ENCODE data around the gene PRPH2. TPM values are rescaled to one million over a fixed set of nuclear protein-coding genes. Genes with fewer than 3 reads are reported as not detected.

Gene PRPH2
- polyA plus RNA-seq, 3 donors from 2014 or later = 0.08 to 0.25 TPM; not detected in 1

DNA sequence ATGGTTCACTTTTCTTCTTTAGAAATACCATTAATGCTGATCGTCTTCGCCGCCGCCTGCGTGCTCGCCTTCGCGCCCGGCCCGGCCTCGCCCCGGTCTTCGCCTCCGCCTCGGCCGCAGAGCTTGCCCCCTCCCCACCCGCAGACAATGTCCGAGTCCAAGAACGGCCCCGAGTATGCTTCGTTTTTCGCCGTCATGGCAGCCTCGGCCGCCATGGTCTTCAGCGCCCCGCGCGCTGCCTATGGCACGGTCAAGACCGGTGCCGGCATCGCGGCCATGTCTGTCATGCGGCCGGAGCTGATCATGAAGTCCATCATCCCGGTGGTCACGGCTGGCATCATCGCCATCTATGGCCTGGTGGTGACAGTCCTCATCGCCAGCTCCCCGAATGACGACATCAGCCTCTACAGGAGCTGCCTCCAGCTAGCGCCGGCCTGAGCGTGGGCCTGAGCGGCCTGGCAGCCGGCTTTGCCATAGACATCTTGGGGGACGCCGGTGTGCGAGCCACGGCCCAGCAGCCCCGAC is 4.8 kb upstream of the PRPH2 start:
- no peaks in the 10 kb centered on the region for H3K9me3 Mint-ChIP-seq
- peaks cover 17 to 20% of the 10 kb centered on the region in 2 donors for H3K4me1 Mint-ChIP-seq
- peak overlapping the region; percentile 88 to 100 (median 97) for H3K4me3 Mint-ChIP-seq
- H3K36me3 Mint-ChIP-seq = peaks cover 0 to 5% (median 0%) of the 10 kb centered on the region in 3 donors
- peak overlapping the region; percentile 91 to 98 (median 95) for H3K27ac Mint-ChIP-seq
- peaks cover 0 to 3% (median 0%) of the 10 kb centered on the region in 3 donors for H3K27me3 Mint-ChIP-seq (ENCODE audit: low read depth in 3 of 3)
- peak in 2 of 3 donors; percentile 3 to 7 for DNase-seq

DNA sequence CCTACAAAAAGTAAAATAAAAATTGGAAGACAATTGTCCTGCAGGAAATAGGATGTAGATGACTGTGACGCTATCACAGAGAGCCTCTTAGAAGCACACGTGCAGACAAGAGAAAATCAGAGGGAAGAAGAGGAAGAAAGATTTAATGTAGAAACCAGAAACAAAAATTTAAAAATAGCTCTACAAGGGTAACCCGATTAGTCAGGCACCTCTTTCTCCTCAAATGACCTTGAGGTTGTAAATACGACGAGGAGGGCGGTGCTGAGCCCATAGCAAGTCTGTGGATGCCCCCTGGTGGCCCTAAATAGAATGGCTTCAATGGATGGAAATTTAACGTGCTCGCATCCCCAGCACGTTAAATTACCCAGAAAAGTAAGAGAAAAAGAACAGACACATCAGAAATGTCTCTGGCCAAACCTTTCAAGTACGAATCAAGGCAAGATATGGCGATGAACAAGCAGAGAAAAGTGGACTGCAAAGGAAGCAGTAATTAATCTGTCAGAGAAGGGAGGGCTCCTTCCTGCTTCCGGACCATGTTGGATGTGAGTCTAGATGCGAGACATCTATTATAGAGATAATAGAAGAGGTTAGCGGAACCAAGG is 4.2 kb upstream of the PRPH2 start:
- Mint-ChIP-seq H3K4me1 (peaks cover 17 to 20% of the 10 kb centered on the region in 2 donors), H3K27me3 (ENCODE audit: low read depth in 3 of 3) (peaks cover 0 to 3% (median 0%) of the 10 kb centered on the region in 3 donors), H3K36me3 (peaks cover 0 to 5% (median 0%) of the 10 kb centered on the region in 3 donors), H3K27ac (peak overlapping the region; percentile 91 to 98 (median 95)), H3K9me3 (no peaks in the 10 kb centered on the region), H3K4me3 (peak overlapping the region; percentile 88 to 100 (median 97))
- DNase-seq = peak; percentile 74 to 80 (median 77)

DNA sequence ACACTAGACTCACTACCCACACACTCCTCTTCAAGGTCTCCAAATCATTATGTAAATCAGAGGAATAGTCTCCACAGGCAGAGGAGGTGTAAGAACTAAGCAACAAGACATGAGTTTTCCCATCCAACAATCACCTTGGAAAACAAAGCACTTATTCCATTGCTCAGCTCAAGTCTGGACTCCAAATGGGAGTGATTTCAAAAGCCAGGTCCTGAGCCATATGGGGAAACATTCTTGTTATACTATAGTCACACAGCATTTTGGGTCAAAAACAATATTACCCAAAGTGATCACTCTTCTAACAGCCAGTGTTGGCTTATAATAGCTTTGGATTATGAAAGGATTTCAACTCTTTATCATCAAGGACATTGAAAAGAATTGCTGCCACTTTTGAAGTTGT is 3.6 kb upstream of the PRPH2 start:
- DNase-seq = no peak
- Mint-ChIP-seq H3K27ac (peak overlapping the region; percentile 91 to 98 (median 95)), H3K4me1 (peaks cover 17 to 20% of the 10 kb centered on the region in 2 donors), H3K36me3 (peaks cover 0 to 5% (median 0%) of the 10 kb centered on the region in 3 donors), H3K4me3 (peak overlapping the region in 4 of 5 donors; percentile 88 to 100 (median 97)), H3K9me3 (no peaks in the 10 kb centered on the region), H3K27me3 (ENCODE audit: low read depth in 3 of 3) (peaks cover 0 to 6% (median 0%) of the 10 kb centered on the region in 3 donors)

DNA sequence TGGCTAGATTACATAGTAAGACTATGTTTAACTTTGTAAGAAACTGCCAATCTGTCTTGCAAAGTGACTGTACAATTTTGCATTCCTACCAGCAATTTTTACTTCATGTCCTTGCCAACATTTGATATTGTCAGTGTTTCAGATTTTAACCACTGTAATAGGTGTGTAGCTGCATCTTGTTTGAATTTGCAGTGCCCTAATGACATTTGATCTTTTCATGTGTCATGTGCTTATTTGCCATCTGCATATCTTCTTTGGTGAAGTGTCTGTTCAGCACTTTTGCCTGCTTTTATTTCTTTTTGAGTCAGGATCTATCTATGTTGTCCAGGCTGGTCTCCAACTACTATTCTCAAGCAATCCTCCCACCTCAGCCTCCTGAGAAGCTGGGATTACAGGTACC is 2.4 kb upstream of the PRPH2 start:
- Mint-ChIP-seq H3K36me3 (peaks cover 0 to 5% (median 0%) of the 10 kb centered on the region in 3 donors), H3K9me3 (no peaks in the 10 kb centered on the region), H3K4me3 (no peak overlapping the region), H3K27ac (peak overlapping the region in 1 of 6 donors; percentile 40), H3K27me3 (ENCODE audit: low read depth in 3 of 3) (peaks cover 0 to 6% (median 0%) of the 10 kb centered on the region in 3 donors), H3K4me1 (peaks cover 17 to 20% of the 10 kb centered on the region in 2 donors)
- no peak for DNase-seq

DNA sequence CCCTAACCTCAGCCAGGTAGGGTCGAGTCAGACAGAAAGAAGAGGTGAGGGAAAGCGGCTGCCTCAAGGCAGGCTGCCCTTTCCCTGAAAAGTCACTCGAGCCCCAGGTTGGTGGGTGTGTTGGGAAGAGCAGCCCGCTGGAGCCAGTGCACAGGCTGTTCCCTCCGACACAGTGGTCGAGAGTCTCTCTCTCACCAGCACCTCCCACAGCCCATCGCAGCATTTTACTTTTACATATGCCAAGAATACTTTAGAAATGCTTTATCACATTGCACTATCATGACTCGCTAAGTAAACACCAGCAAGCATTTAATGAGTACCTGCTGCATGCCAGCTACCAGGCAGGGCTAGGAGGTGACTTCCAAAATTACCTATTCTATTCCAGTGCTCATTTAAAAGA is 1.7 kb downstream of the PRPH2 start:
- no peaks in the 10 kb centered on the region for H3K36me3 Mint-ChIP-seq
- H3K27me3 Mint-ChIP-seq (ENCODE audit: low read depth in 3 of 3) = peaks cover 0 to 5% (median 0%) of the 10 kb centered on the region in 3 donors
- no peaks in the 10 kb centered on the region for H3K4me1 Mint-ChIP-seq
- H3K4me3 Mint-ChIP-seq = no peak overlapping the region
- no peaks in the 10 kb centered on the region for H3K9me3 Mint-ChIP-seq
- no peak overlapping the region for H3K27ac Mint-ChIP-seq
- no peak for DNase-seq

DNA sequence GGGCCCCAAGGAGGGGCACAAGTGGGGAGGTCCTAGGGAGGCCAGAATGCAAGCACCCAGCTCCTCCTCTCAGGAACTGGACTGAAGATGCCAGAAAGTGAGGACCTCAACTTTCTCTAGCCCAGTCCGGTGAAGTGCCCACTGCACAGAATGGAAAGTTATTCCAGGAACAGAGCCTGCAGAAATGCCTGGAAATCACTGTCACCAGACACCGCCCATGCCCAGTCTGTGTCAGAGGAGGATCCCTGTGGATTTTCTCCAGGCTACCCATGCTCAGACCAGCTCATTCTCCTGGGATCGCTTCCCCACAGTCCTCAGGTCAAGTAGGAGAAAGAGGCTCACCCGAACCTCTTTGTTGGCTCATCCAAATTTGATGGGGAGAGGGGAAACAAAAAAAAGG is 6.5 kb downstream of the PRPH2 start:
- Mint-ChIP-seq H3K4me3 (no peak overlapping the region), H3K4me1 (no peaks in the 10 kb centered on the region), H3K9me3 (no peaks in the 10 kb centered on the region), H3K36me3 (no peaks in the 10 kb centered on the region), H3K27me3 (ENCODE audit: low read depth in 3 of 3) (peaks cover 0 to 1% (median 0%) of the 10 kb centered on the region in 3 donors), H3K27ac (no peak overlapping the region)
- DNase-seq = no peak

DNA sequence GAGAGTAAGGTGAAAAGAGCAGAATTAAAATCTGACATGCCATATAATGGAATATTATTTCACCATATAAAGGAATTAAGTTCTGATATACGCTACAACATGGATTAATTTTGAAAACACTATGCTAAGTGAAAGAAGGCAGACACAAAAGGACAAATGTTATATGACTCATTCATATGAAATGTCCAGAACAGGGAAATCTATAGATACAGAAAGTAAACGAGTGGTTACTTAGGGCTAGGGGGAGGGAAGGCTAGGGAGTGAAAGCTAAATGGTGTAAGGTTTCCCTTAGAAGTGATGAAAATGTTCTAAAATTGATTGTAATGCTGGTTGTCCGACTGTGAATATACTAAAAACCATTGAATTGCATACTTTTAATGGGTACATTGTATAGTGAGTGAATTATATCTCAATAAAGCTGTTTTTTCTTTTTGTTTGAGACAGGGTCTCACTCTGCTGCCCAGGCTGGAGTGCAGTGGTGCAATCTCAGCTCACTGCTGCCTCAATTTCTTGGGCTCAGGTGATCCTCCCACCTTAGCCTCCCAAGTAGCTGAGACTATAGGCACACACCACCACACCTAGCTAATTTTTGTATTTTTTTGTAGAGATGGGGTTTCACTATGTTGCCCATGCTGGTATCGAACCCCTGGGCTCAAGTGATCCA is 8.2 kb downstream of the PRPH2 start:
- H3K27ac Mint-ChIP-seq = no peak overlapping the region

DNA sequence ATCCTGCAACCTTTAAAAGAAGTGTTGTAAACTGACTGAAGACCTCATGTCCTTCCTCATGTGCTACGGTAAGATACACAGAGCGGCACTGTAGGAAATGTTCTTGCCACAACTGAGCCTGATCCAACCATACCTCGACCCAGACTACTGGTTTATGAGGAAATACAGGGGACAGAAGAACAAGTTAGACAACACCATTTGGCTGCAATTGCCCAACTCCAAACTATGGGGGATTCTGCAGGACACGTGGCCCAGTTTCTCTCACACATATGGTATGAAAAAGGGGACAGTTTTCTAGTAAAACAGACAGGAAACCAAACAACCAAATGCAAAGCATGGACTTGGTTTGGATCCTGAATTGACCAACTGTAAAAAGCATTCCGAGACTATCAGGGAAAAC is 10.5 kb downstream of the PRPH2 start:
- no peaks in the 10 kb centered on the region for H3K4me1 Mint-ChIP-seq
- peaks cover 0 to 2% (median 0%) of the 10 kb centered on the region in 3 donors for H3K27me3 Mint-ChIP-seq (ENCODE audit: low read depth in 3 of 3)
- DNase-seq = no peak
- H3K36me3 Mint-ChIP-seq = no peaks in the 10 kb centered on the region
- H3K9me3 Mint-ChIP-seq = no peaks in the 10 kb centered on the region
- H3K27ac Mint-ChIP-seq = peak overlapping the region in 1 of 6 donors; percentile 63
- H3K4me3 Mint-ChIP-seq = no peak overlapping the region

More for the DNA sequence above, 8.2 kb downstream of the PRPH2 start:
- Mint-ChIP-seq H3K36me3 (no peaks in the 10 kb centered on the region), H3K27me3 (ENCODE audit: low read depth in 3 of 3) (peaks cover 0 to 1% (median 0%) of the 10 kb centered on the region in 3 donors), H3K9me3 (no peaks in the 10 kb centered on the region), H3K4me1 (no peaks in the 10 kb centered on the region), H3K4me3 (no peak overlapping the region)
- DNase-seq = no peak

DNA sequence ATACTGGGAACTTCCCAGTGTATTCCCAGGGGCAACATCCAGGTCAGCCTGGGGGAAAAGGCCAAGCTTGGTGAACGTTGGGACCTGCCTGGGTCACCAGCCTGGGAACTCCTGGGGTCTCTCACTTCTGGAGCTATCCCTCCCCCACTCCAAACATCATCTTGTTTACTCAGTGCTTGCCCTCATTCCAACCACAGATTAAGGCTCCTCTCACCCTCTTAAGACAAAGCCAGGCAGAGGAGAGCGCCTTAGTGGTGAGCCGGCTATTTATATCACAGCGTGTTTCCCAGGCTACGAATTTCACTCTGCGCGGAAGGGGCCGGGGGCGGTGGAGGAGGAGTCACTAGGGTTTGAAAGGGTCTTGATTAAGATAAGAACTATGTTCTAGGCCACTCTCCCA is 12.1 kb downstream of the PRPH2 start:
- H3K36me3 Mint-ChIP-seq = no peaks in the 10 kb centered on the region

DNA sequence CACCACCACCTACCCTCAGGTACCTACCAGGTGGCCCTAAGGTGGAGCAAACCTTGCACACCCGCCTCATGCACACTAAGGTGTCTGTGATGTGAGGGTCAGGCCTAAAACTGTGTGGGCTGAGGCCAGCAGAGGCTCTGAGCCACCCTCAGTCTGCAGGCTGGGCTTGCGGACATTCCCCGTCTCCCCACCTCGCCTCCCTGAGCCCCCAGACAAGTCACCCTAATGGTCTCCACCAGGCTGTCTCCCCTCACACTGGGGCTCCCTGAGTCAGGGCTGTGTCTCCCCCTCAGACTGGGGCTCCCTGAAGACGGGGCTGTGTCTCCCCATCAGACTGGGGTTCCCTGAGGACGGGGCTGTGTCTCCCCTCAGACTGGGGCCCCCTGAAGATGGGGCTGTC is 12.5 kb downstream of the PRPH2 start:
- no peak for DNase-seq
- H3K27me3 Mint-ChIP-seq (ENCODE audit: low read depth in 3 of 3) = peaks cover 0 to 3% (median 0%) of the 10 kb centered on the region in 3 donors
- no peaks in the 10 kb centered on the region for H3K9me3 Mint-ChIP-seq
- H3K4me1 Mint-ChIP-seq = no peaks in the 10 kb centered on the region
- H3K36me3 Mint-ChIP-seq = no peaks in the 10 kb centered on the region
- no peak overlapping the region for H3K4me3 Mint-ChIP-seq
- no peak overlapping the region for H3K27ac Mint-ChIP-seq

More for the DNA sequence above, 12.1 kb downstream of the PRPH2 start:
- no peak for DNase-seq
- H3K27ac Mint-ChIP-seq = no peak overlapping the region
- H3K27me3 Mint-ChIP-seq (ENCODE audit: low read depth in 3 of 3) = peaks cover 0 to 3% (median 0%) of the 10 kb centered on the region in 3 donors
- H3K9me3 Mint-ChIP-seq = no peaks in the 10 kb centered on the region
- no peak overlapping the region for H3K4me3 Mint-ChIP-seq
- no peaks in the 10 kb centered on the region for H3K4me1 Mint-ChIP-seq

DNA sequence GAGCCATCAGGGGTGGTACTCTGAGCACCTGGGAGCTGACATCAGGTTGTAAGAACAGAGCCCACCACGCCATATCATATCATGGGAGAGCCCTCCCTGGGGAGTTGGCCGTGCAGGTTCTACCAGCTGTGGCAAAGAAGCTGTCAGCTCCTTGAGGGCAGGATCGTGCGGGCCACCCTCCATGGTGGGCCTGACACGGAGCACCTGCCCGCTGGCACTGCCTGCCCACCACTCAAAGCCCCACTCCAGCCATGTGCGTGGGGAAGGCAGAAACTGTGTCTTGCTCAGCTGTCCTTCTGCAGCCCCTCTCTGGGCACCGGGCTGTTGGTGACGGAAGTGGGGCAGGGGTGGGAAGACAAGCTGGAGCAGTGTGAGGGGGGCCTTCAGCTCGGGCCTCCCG is 14.3 kb downstream of the PRPH2 start:
- H3K27ac Mint-ChIP-seq = no peak overlapping the region
- DNase-seq = no peak
- H3K4me1 Mint-ChIP-seq = no peaks in the 10 kb centered on the region
- H3K4me3 Mint-ChIP-seq = no peak overlapping the region
- H3K9me3 Mint-ChIP-seq = no peaks in the 10 kb centered on the region
- H3K36me3 Mint-ChIP-seq = no peaks in the 10 kb centered on the region
- peaks cover 0 to 3% (median 0%) of the 10 kb centered on the region in 3 donors for H3K27me3 Mint-ChIP-seq (ENCODE audit: low read depth in 3 of 3)

DNA sequence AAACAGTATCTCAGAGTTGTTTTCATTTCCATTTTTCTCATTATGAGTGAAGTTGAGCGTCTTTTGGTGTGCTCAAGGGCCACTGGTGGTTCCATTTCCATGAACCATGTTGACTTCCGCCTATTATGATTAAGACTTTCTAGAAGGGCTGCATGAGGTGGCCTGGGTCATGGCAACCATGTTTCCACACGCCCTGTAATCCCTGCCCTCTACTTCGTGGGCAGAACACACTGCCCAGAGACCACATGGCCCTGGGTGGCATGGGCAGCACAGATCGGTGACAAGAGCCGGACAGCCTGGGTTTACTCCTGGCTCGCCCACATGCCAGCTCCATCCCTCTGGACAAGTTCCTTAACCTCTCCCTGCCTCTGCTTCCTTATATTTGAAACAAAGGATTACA is 14.8 kb downstream of the PRPH2 start:
- no peak overlapping the region for H3K27ac Mint-ChIP-seq
- DNase-seq = no peak
- no peak overlapping the region for H3K4me3 Mint-ChIP-seq
- no peaks in the 10 kb centered on the region for H3K4me1 Mint-ChIP-seq
- H3K27me3 Mint-ChIP-seq (ENCODE audit: low read depth in 3 of 3) = peaks cover 0 to 3% (median 0%) of the 10 kb centered on the region in 3 donors
- H3K9me3 Mint-ChIP-seq = no peaks in the 10 kb centered on the region
- no peaks in the 10 kb centered on the region for H3K36me3 Mint-ChIP-seq

DNA sequence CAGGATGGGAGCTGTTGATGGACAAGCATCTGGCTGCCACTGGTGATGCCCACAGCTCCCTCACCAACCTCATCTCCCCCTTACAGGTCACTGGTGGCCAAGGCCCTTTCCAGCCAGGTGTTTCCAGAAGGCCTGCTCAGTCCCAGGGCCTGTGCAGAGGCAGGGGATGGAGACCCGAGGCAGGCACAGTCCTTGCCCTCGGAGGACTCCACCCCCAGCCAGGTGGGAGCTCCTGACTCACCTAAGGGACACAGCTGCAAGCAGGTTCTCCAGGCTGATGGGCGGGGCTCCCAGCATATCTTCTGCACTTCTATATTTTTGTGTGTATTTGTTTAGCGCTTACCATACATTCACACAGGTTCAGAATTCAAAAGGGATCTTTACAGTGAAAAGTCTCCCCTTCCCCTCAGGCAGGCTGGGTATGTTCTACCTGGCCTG is 17.4 kb downstream of the PRPH2 start:
- no peak for DNase-seq
- no peaks in the 10 kb centered on the region for H3K36me3 Mint-ChIP-seq
- no peak overlapping the region for H3K4me3 Mint-ChIP-seq
- no peak overlapping the region for H3K27ac Mint-ChIP-seq
- peaks cover 0 to 3% (median 0%) of the 10 kb centered on the region in 3 donors for H3K27me3 Mint-ChIP-seq (ENCODE audit: low read depth in 3 of 3)
- no peaks in the 10 kb centered on the region for H3K9me3 Mint-ChIP-seq
- peaks cover 0 to 4% of the 10 kb centered on the region in 2 donors for H3K4me1 Mint-ChIP-seq

DNA sequence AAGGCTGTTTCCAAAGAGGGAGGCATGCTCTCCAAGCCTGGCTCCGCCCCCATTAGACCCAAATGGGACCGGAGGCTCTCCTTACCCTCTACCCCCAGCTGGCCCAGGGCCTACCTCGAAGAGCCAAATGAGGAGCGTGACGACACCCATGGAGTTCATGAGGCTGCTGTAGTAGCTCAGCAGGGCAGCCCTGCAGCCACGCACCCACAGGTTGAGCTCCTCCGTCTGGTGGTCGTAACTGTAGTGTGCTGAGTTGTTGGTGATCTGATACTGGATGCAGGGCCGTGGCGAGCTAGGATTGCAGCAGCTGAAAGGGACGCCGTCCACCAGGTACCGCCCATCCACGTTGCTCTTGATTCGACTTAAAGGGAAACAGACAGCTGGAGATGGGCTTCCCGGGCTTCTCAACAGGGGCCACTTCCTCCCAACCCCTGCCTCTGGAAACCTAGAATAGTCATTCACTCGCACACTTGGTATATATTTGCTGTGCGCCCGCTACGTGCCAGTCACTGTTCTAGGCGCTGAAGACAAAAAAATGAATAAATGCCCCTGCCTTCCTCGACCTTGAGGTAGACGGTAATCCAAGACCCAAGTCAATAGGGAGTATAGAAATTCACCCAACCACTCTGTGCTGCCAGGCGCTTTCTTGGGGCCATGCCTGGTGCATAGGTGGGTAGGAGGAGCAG is 18.0 kb downstream of the PRPH2 start:
- peaks cover 0 to 4% of the 10 kb centered on the region in 2 donors for H3K4me1 Mint-ChIP-seq
- H3K9me3 Mint-ChIP-seq = no peaks in the 10 kb centered on the region
- no peaks in the 10 kb centered on the region for H3K36me3 Mint-ChIP-seq
- no peak overlapping the region for H3K4me3 Mint-ChIP-seq
- DNase-seq = no peak
- peaks cover 0 to 3% (median 0%) of the 10 kb centered on the region in 3 donors for H3K27me3 Mint-ChIP-seq (ENCODE audit: low read depth in 3 of 3)
- no peak overlapping the region for H3K27ac Mint-ChIP-seq

Measured in immature natural killer cell (primary cell).